ENCODE measurements around the gene THPO.

GRCh38 chr3:184360070-184360928 lies 17.7 kb downstream of the THPO start:
- no peak for TF ChIP-seq CTCF (conservative IDR thresholded peaks at IDR 0.05)
- no peak for TF ChIP-seq ZFX (IDR thresholded peaks at IDR 0.05)
